Renal cortical epithelial cell (primary cell): Measurements from ENCODE around the gene CIT. TPM values are rescaled to one million over a fixed set of nuclear protein-coding genes. Genes with fewer than 3 reads are reported as not detected.
A peak's percentile ranks its signal among the peaks of the same experiment; 100 is the strongest.
"Not testable (repeated sequence)": the region's sequence is repeated elsewhere in the genome, so short reads cannot be mapped to it uniquely, and the experiment has no call there.

Source experiments
- DNase-seq: peaks from one replicate; pipeline ENCODE4 v3.0.0-alpha.2; 2011; ENCODE audit warnings: low read depth
- total RNA-seq: library from RNA; depleted of rRNA; stranded (reverse); fragments of >200 nt; gene quantifications from 2 replicates; pipeline ENCODE4 v1.2.3, GENCODE V29; 2014

Gene CIT
- total RNA-seq, 1 donor from 2014 or later: 9.5 TPM

- DNase-seq: no peak
These were observed 136.3 kb downstream of the CIT start for GRCh38 chr12:119740830-119741229.

GRCh38 chr12:119735079-119735478, 142.0 kb downstream of the CIT start:
- DNase-seq: no peak

- no peak for DNase-seq
These were observed 146.7 kb downstream of the CIT start for GRCh38 chr12:119730381-119730780.

GRCh38 chr12:119729871-119730270, 147.2 kb downstream of the CIT start:
- DNase-seq: no peak

- peak; percentile 60 for DNase-seq
These were observed 148.7 kb downstream of the CIT start for GRCh38 chr12:119728444-119728745.

GRCh38 chr12:119727600-119728443, 149.3 kb downstream of the CIT start:
- DNase-seq: peak; percentile 79

GRCh38 chr12:119725523-119725922, 151.6 kb downstream of the CIT start:
- DNase-seq: no peak

GRCh38 chr12:119721306-119721705, 155.8 kb downstream of the CIT start:
- no peak for DNase-seq

GRCh38 chr12:119720349-119720748, 156.8 kb downstream of the CIT start:
- no peak for DNase-seq

- DNase-seq: no peak
These were observed 159.0 kb downstream of the CIT start for GRCh38 chr12:119718141-119718540.

- peak; percentile 59 for DNase-seq
These were observed 161.9 kb downstream of the CIT start for GRCh38 chr12:119715268-119715620.

GRCh38 chr12:119714614-119715267, 162.4 kb downstream of the CIT start:
- no peak for DNase-seq

GRCh38 chr12:119713551-119714031, 163.5 kb downstream of the CIT start:
- DNase-seq: no peak

GRCh38 chr12:119712721-119713120, 164.4 kb downstream of the CIT start:
- no peak for DNase-seq

GRCh38 chr12:119711693-119712092, 165.4 kb downstream of the CIT start:
- no peak for DNase-seq

GRCh38 chr12:119710965-119711551, 166.1 kb downstream of the CIT start:
- peak; percentile 75 for DNase-seq

GRCh38 chr12:119710374-119710964, 166.7 kb downstream of the CIT start:
- DNase-seq: peak; percentile 97

GRCh38 chr12:119706427-119706826, 170.7 kb downstream of the CIT start:
- not testable (repeated sequence) for DNase-seq

- no peak for DNase-seq
These were observed 171.9 kb downstream of the CIT start for GRCh38 chr12:119705182-119705581.

- DNase-seq: peak; percentile 48
These were observed 172.9 kb downstream of the CIT start for GRCh38 chr12:119704065-119704747.

- no peak for DNase-seq
These were observed 177.0 kb downstream of the CIT start for GRCh38 chr12:119700078-119700477.

GRCh38 chr12:119699199-119699760, 177.8 kb downstream of the CIT start:
- peak; percentile 97 for DNase-seq
